Dermis microvascular lymphatic vessel endothelial cell (primary cell): Measurements from ENCODE around the gene MYCN. TPM values are rescaled to one million over a fixed set of nuclear protein-coding genes. Genes with fewer than 3 reads are reported as not detected.

ENCODE experiments used
- DNase-seq, 2 donors: peaks; one replicate each; pipeline versions ENCODE4 v3.0.0 to v3.0.0-alpha.2; 2010; ENCODE audit warnings: low read depth in 2 of 2
- total RNA-seq: library from RNA; depleted of rRNA; stranded (reverse); fragments of >200 nt; gene quantifications from 2 replicates; pipeline ENCODE4 v1.2.1, GENCODE V29; 2014

Gene MYCN
- total RNA-seq, 1 donor from 2014 or later: 3.2 TPM

DNA sequence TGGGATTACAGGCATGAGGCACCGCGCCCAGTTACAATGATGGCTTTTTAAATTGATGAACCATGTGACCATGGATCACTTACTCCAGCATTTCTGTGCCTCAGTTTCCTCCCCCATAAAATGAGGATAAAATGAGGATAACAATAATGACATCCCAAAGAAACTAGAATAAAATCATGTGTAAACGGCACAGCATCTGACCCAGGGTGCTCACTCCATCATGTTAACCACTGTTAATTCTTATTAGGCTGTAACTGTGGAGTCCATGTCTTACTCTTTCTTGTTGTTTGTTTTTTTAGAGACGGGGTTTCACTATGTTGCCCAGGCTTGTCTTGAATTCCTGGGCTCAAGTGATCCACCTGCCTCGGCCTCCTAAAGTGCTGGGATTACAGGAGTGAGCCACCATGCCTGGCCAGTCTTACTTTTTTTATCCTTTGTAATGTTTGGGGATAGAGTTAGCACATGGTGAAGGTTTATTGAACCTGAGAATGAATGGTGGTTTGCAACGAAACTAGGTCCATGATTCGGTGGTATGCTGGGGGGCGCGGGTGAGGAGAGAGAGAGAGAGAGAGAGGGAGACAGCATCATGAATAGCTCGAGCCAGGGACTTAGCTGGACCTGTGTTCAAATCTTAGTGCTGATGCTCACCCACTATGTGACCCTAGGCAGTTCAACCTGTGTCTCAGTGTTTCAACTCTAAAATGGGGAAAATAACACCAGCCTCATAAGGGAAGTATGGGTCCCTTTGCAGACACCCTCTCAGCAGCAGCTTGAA lies 52.3 kb downstream of the MYCN start:
- DNase-seq: no peak

DNA sequence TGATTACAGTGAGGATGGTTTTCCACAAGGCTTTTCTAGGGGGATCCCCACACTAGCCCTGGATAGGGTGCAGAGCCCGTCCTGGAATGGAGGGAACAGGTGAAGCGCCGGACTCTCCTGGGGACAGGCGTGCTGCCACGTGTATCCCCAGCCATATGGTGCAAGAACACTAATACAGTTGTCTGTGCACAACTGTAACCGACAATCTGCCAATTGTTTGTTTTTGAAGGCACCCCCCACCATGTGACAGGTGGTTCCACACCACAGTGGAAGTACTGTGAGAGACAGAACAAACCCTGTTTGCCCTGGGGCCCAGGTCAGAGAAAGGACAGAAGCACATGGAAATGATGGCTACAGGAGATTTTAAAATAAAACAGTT lies 52.9 kb downstream of the MYCN start:
- no peak for DNase-seq

DNA sequence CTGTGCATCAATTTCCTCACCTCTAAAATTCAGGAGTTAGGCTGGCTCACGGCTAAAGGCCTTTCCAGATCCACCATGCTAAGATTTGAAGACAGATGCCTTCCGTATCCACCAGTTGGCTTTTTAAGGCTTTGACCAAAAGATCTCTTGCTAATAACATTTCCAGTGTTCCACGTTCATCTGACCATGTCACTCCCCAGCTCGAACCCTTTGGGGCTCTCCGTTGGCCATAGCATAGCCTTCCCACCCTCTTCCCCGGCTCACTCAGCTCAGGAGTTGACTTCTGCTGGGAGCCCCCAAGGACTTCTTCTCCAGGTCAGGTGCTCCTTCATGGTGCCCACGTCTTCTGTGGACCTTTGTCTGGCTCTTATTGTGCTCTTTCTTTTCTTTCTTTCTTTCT lies 53.3 kb downstream of the MYCN start:
- DNase-seq: no peak

DNA sequence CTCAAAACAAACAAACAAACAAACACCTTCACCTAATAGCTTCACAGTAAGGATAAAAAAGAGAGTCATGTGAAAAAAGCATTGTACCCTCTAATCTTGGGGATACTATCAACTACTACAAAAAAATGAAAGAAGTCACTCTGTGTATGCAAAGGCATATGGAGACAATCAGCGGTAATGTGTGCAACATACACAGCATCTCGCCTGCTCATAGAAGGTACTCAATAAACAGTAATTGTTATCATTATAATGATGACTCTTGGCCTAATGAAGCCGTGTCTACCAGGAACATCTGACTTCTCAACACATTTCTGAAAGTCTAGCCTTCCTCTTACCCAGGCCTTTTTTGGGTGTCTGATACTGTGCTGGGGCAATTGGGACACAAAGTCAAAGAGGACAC lies 55.3 kb downstream of the MYCN start:
- no peak for DNase-seq
